ENCODE measurements around the gene ADGRB3.
"Not testable (repeated sequence)": the region's sequence is repeated elsewhere in the genome, so short reads cannot be mapped to it uniquely, and the experiment has no call there.

The ADGRB3 gene

DNA sequence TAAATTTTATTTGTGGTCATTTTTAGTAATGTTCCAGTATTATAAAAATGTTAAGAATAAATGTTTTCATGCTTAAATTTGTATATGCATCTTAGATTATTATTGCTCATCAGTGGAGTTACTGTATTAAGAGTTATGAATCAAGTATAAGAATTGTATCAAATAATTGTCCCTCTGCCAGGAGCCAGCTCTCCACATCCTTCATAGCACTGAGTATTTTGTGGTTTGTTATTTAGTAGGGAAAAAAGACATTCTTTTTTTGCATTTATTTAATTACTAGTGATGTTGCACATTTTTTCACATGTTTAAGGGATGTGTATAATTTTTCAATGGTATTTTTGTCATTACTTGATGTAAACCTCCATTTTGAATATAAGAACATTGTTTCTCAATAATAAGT is 102.0 kb downstream of the ADGRB3 start:
- DNase-seq (ENCODE audit: extremely low read depth, low read depth), result no peak
- H3K4me3 ChIP-seq (replicated peaks; ENCODE audit: low read depth, low read length), result no peak overlapping the region
- TF ChIP-seq CTCF (IDR thresholded peaks at IDR 0.05; ENCODE audit: low read depth, low read length, missing control alignments), result no peak

GRCh38 chr6:68738039-68738438 is 103.0 kb downstream of the ADGRB3 start:
- H3K4me3 ChIP-seq (replicated peaks; ENCODE audit: low read depth, low read length), result no peak overlapping the region
- TF ChIP-seq CTCF (IDR thresholded peaks at IDR 0.05; ENCODE audit: low read depth, low read length, missing control alignments), result no peak
- DNase-seq (ENCODE audit: extremely low read depth, low read depth), result no peak

GRCh38 chr6:68740828-68741500 is 105.9 kb downstream of the ADGRB3 start:
- no peak for TF ChIP-seq CTCF (IDR thresholded peaks at IDR 0.05; ENCODE audit: low read depth, low read length, missing control alignments)
- DNase-seq (ENCODE audit: extremely low read depth, low read depth), result no peak

DNA sequence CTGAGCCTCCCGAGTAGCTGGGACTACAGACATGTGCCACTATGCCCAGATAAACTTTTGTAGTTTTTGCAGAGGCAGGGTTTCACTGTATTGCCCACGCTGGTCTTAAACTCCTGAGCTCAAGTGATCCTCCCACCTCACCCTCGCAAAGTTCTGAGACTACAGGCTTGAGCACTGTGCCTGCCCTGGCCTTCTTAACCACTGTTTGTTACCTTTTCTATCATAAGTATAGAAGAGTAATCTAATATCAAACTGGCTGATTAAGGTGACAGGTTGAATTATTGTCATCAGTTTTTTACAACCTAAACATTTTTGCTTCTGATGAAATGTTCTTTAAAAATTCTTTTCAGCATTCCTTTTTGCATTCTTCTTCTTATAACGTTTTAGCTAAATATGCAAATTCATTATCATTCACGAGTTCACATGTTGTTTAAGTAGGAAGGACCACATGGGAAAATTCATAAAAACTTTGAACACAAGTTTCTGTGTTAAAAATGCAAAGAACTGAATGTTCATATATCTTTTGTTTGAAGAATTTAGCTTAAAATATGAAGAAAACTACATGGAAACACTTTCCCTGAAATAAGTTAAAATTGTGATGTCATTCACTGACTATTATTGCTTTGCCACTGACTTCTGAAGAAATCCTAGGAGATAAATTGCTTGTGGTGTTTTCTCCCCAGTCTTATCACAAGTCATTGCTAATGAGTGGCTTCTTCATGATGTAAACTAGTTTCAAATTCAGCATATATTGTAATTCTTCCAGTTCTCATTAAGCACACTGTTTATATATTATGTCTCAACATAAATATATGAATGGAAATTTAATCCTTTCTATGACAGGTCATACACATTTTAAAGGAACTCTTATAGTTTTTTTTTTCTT is 106.7 kb downstream of the ADGRB3 start:
- DNase-seq (ENCODE audit: extremely low read depth, low read depth), result no peak
- H3K4me3 ChIP-seq (replicated peaks; ENCODE audit: low read depth, low read length), result no peak overlapping the region
- TF ChIP-seq CTCF (IDR thresholded peaks at IDR 0.05; ENCODE audit: low read depth, low read length, missing control alignments), result no peak

More at GRCh38 chr6:68740828-68741500, 105.9 kb downstream of the ADGRB3 start:
- no peak overlapping the region for H3K4me3 ChIP-seq (replicated peaks; ENCODE audit: low read depth, low read length)

GRCh38 chr6:68743099-68743498 is 108.0 kb downstream of the ADGRB3 start:
- no peak for TF ChIP-seq CTCF (IDR thresholded peaks at IDR 0.05; ENCODE audit: low read depth, low read length, missing control alignments)
- no peak for DNase-seq (ENCODE audit: extremely low read depth, low read depth)
- no peak overlapping the region for H3K4me3 ChIP-seq (replicated peaks; ENCODE audit: low read depth, low read length)

DNA sequence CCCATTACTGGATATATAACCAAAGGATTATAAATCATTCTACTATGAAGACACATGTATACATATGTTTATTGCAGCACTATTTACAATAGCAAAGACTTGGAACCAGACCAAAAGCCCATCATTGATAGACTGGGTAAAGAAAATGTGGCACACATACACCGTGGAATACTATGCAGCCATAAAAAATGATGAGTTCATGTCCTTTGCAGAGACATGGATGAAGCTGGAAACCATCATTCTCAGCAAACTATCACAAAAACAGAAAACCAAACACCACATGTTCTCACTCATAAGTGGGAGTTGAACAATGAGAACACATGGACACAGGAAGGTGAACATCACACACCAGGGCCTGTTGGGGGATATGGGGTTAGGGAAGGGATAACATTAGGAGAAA is 109.3 kb downstream of the ADGRB3 start:
- H3K4me3 ChIP-seq (replicated peaks; ENCODE audit: low read depth, low read length); DNase-seq (ENCODE audit: extremely low read depth, low read depth): not testable (repeated sequence)

GRCh38 chr6:68746376-68746775 is 111.3 kb downstream of the ADGRB3 start:
- DNase-seq (ENCODE audit: extremely low read depth, low read depth), result no peak
- no peak overlapping the region for H3K4me3 ChIP-seq (replicated peaks; ENCODE audit: low read depth, low read length)
- TF ChIP-seq CTCF (IDR thresholded peaks at IDR 0.05; ENCODE audit: low read depth, low read length, missing control alignments), result no peak
